HT-29 (cell line): ENCODE results near the gene ANO9. TPM values are rescaled to one million over a fixed set of nuclear protein-coding genes. Genes with fewer than 3 reads are reported as not detected.

Experiments used
- DNase-seq: peaks from one replicate; pipeline ENCODE4 v3.0.0-alpha.2; 2015; ENCODE audit warnings: low spot score
- total RNA-seq: library from RNA; depleted of rRNA; stranded (reverse); fragments of >200 nt; shearing (Covaris generic); gene quantifications from 2 replicates; pipeline ENCODE4 v1.2.3, GENCODE V29; 2014

Gene ANO9
- total RNA-seq, 1 experiment from 2014 or later: 94.0 TPM

- DNase-seq: no peak
Observed at GRCh38 chr11:385594-386351, 56.0 kb downstream of the ANO9 start.

- no peak for DNase-seq
Observed at GRCh38 chr11:384511-384910, 57.3 kb downstream of the ANO9 start.

- DNase-seq: no peak
Observed at GRCh38 chr11:383431-383830, 58.4 kb downstream of the ANO9 start.

- no peak for DNase-seq
Observed at GRCh38 chr11:382081-382629, 59.7 kb downstream of the ANO9 start.

- no peak for DNase-seq
Observed at GRCh38 chr11:381501-382072, 60.2 kb downstream of the ANO9 start.

- no peak for DNase-seq
Observed at GRCh38 chr11:380996-381395, 60.8 kb downstream of the ANO9 start.

GRCh38 chr11:380491-380890 lies 61.3 kb downstream of the ANO9 start:
- no peak for DNase-seq

GRCh38 chr11:380095-380480 lies 61.7 kb downstream of the ANO9 start:
- no peak for DNase-seq

- no peak for DNase-seq
Observed at GRCh38 chr11:379205-380094, 62.4 kb downstream of the ANO9 start.

- no peak for DNase-seq
Observed at GRCh38 chr11:377883-378500, 63.8 kb downstream of the ANO9 start.

- DNase-seq: no peak
Observed at GRCh38 chr11:377174-377865, 64.5 kb downstream of the ANO9 start.

- no peak for DNase-seq
Observed at GRCh38 chr11:376531-377173, 65.2 kb downstream of the ANO9 start.

- no peak for DNase-seq
Observed at GRCh38 chr11:375065-376025, 66.5 kb downstream of the ANO9 start.

- DNase-seq: no peak
Observed at GRCh38 chr11:373716-374551, 67.9 kb downstream of the ANO9 start.

GRCh38 chr11:372809-373715 lies 68.7 kb downstream of the ANO9 start:
- no peak for DNase-seq

- no peak for DNase-seq
Observed at GRCh38 chr11:371716-372590, 69.9 kb downstream of the ANO9 start.
